WTC11 (cell line): Measurements from ENCODE around the gene CTNNA2. TPM values are rescaled to one million over a fixed set of nuclear protein-coding genes. Genes with fewer than 3 reads are reported as not detected.

Experiments
- ATAC-seq: fragments of 200-7000 bp; cut with Tn5 transposase; 2 replicates; pipeline ENCODE4 v1.10.0; 2021; ENCODE audit warnings: mild to moderate bottlenecking, moderate library complexity
- CTCF ChIA-PET: fragments of 300-600 bp; sonication (Branson Sonifier 250); formaldehyde crosslinking; loops from one replicate; lab custom pipeline; 2021; ENCODE audit warnings: antibody characterized with exemption; lab: Charles Lee
- POLR2A ChIA-PET: fragments of 350-600 bp; sonication (Branson Sonifier 250); formaldehyde crosslinking; loops from one replicate; lab custom pipeline; 2021; ENCODE audit warnings: antibody characterized with exemption; lab: Charles Lee
- DNase-seq: peaks from one replicate; pipeline ENCODE4 v3.0.0; 2021; ENCODE audit warnings: low spot score
- H3K27ac Mint-ChIP-seq: 2 replicates; pipeline ENCODE4 v1.8.0; 2021; ENCODE audit warnings: mixed read lengths
- H3K27me3 Mint-ChIP-seq: 2 replicates; pipeline ENCODE4 v1.8.0; 2021; ENCODE audit warnings: low read depth, mild to moderate bottlenecking, moderate library complexity, mixed read lengths
- H3K36me3 Mint-ChIP-seq: 2 replicates; pipeline ENCODE4 v1.8.0; 2021; ENCODE audit warnings: mixed read lengths
- H3K4me1 Mint-ChIP-seq: 2 replicates; pipeline ENCODE4 v1.8.0; 2022; ENCODE audit warnings: mixed read lengths
- H3K4me3 Mint-ChIP-seq: 2 replicates; pipeline ENCODE4 v1.8.0; 2021; ENCODE audit warnings: mild to moderate bottlenecking, moderate library complexity, mixed read lengths
- H3K9me3 Mint-ChIP-seq: 2 replicates; pipeline ENCODE4 v1.8.0; 2021; ENCODE audit warnings: mixed read lengths
- CBFB ChIP-seq: sonication (generic); formaldehyde crosslinking; IDR thresholded peaks from 2 replicates; pipeline ENCODE4 v1.8.1; 2022; ENCODE audit warnings: mild to moderate bottlenecking, low read depth, missing genetic modification reagents
- CREM ChIP-seq: sonication (generic); formaldehyde crosslinking; IDR thresholded peaks from 2 replicates; pipeline ENCODE4 v1.8.1; 2022; ENCODE audit warnings: mild to moderate bottlenecking, missing genetic modification reagents, moderate library complexity
- FOXK1 ChIP-seq: sonication (generic); formaldehyde crosslinking; IDR thresholded peaks from 2 replicates; pipeline ENCODE4 v1.8.0; 2022; ENCODE audit warnings: mild to moderate bottlenecking, moderate library complexity, missing genetic modification reagents
- MYBL2 ChIP-seq: sonication (generic); formaldehyde crosslinking; IDR thresholded peaks from 2 replicates; pipeline ENCODE4 v1.8.1; 2023; ENCODE audit warnings: mild to moderate bottlenecking, moderate library complexity, missing genetic modification reagents
- PRRX2 ChIP-seq: fragments of 250-450 bp; sonication (Bioruptor Pico); IDR thresholded peaks from 2 replicates; pipeline ENCODE4 v1.8.0; 2021; ENCODE audit warnings: mild to moderate bottlenecking
- RELA ChIP-seq: sonication (generic); formaldehyde crosslinking; IDR thresholded peaks from 2 replicates; pipeline ENCODE4 v1.8.1; 2022; ENCODE audit warnings: missing genetic modification reagents, mild to moderate bottlenecking, borderline replicate concordance
- SOX15 ChIP-seq: fragments of 250-450 bp; sonication (Bioruptor Pico); IDR thresholded peaks from 2 replicates; pipeline ENCODE4 v1.9.0; 2021; ENCODE audit warnings: mild to moderate bottlenecking
- TEAD1 ChIP-seq: sonication (generic); formaldehyde crosslinking; IDR thresholded peaks from 2 replicates; pipeline ENCODE4 v1.8.0; 2022; ENCODE audit warnings: mild to moderate bottlenecking, missing genetic modification reagents
- TEAD4 ChIP-seq: sonication (generic); formaldehyde crosslinking; IDR thresholded peaks from 2 replicates; pipeline ENCODE4 v1.8.0; 2022; ENCODE audit warnings: mild to moderate bottlenecking, missing genetic modification reagents
- TP53 ChIP-seq: sonication (generic); formaldehyde crosslinking; IDR thresholded peaks from 2 replicates; pipeline ENCODE4 v1.8.1; 2023; ENCODE audit warnings: mild to moderate bottlenecking, missing genetic modification reagents
- ZNF317 ChIP-seq: sonication (generic); formaldehyde crosslinking; IDR thresholded peaks from 2 replicates; pipeline ENCODE4 v1.8.1; 2023; ENCODE audit warnings: low read depth, mild to moderate bottlenecking, moderate library complexity, missing genetic modification reagents, borderline replicate concordance
- ZNF671 ChIP-seq: fragments of 250-450 bp; sonication (Bioruptor Pico); IDR thresholded peaks from 2 replicates; pipeline ENCODE4 v1.8.0; 2021; ENCODE audit warnings: mild to moderate bottlenecking
- total RNA-seq: library from RNA; stranded (reverse); gene quantifications from 3 replicates; pipeline ENCODE4 v1.2.3, GENCODE V29; 2021
- TF ChIP-seq, protein P1 (sequence below): sonication (generic); formaldehyde crosslinking; IDR thresholded peaks from 2 replicates; pipeline ENCODE4 v1.8.1; 2022; ENCODE audit warnings: low read depth, missing genetic modification reagents, borderline replicate concordance
- TF ChIP-seq, protein P2 (sequence below): sonication (generic); formaldehyde crosslinking; IDR thresholded peaks from 2 replicates; pipeline ENCODE4 v1.8.0; 2023; ENCODE audit warnings: missing genetic modification reagents
- TF ChIP-seq, protein P3 (sequence below): sonication (generic); formaldehyde crosslinking; IDR thresholded peaks from 2 replicates; pipeline ENCODE4 v1.8.0; 2022; ENCODE audit warnings: mild to moderate bottlenecking, missing genetic modification reagents
- TF ChIP-seq, protein P4 (sequence below): sonication (generic); formaldehyde crosslinking; IDR thresholded peaks from 2 replicates; pipeline ENCODE4 v1.8.0; 2022; ENCODE audit warnings: missing genetic modification reagents
- TF ChIP-seq, protein P5 (sequence below): sonication (generic); formaldehyde crosslinking; conservative IDR thresholded peaks from 2 replicates; pipeline ENCODE4 v1.8.1; 2022; ENCODE audit warnings: mild to moderate bottlenecking, missing genetic modification reagents
- TF ChIP-seq, protein P6 (sequence below): sonication (generic); formaldehyde crosslinking; IDR thresholded peaks from 2 replicates; pipeline ENCODE4 v1.8.1; 2023; ENCODE audit warnings: mild to moderate bottlenecking, missing genetic modification reagents, moderate library complexity
- TF ChIP-seq, protein P7 (sequence below): sonication (generic); formaldehyde crosslinking; IDR thresholded peaks from 2 replicates; pipeline ENCODE4 v1.8.1; 2023; ENCODE audit warnings: mild to moderate bottlenecking, missing genetic modification reagents, borderline replicate concordance
- TF ChIP-seq, protein P8 (sequence below): sonication (generic); formaldehyde crosslinking; conservative IDR thresholded peaks from 2 replicates; pipeline ENCODE4 v1.8.1; 2023; ENCODE audit warnings: mild to moderate bottlenecking, low read depth, missing genetic modification reagents, moderate library complexity

Gene CTNNA2
- total RNA-seq, 1 experiment from 2014 or later = 3.8 TPM

DNA sequence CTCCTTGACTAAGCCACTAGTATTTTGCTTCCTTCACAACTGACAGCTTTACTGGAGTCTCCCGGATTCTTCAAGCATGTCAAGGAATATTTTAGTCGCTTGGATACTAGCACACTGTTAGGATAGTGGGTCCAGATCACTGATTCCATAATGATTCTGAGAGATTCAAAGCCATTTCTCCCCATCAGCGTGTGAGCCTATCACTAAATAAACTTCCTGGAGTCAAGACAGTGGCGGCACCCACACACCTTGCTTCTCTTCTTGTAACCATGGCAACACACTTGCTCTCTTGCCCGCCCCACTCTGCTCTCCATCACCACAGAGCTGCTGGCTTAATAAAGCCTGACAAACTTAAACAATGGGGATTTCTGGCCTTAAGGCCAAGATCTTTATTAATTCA, 546.6 kb downstream of the CTNNA2 start (continued):
- TF ChIP-seq, protein P1, sequence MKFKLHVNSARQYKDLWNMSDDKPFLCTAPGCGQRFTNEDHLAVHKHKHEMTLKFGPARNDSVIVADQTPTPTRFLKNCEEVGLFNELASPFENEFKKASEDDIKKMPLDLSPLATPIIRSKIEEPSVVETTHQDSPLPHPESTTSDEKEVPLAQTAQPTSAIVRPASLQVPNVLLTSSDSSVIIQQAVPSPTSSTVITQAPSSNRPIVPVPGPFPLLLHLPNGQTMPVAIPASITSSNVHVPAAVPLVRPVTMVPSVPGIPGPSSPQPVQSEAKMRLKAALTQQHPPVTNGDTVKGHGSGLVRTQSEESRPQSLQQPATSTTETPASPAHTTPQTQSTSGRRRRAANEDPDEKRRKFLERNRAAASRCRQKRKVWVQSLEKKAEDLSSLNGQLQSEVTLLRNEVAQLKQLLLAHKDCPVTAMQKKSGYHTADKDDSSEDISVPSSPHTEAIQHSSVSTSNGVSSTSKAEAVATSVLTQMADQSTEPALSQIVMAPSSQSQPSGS (CRISPR knock-in tag) = no peak
- TF ChIP-seq, protein P2, sequence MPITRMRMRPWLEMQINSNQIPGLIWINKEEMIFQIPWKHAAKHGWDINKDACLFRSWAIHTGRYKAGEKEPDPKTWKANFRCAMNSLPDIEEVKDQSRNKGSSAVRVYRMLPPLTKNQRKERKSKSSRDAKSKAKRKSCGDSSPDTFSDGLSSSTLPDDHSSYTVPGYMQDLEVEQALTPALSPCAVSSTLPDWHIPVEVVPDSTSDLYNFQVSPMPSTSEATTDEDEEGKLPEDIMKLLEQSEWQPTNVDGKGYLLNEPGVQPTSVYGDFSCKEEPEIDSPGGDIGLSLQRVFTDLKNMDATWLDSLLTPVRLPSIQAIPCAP (CRISPR knock-in tag) = no peak
- TF ChIP-seq, protein P3, sequence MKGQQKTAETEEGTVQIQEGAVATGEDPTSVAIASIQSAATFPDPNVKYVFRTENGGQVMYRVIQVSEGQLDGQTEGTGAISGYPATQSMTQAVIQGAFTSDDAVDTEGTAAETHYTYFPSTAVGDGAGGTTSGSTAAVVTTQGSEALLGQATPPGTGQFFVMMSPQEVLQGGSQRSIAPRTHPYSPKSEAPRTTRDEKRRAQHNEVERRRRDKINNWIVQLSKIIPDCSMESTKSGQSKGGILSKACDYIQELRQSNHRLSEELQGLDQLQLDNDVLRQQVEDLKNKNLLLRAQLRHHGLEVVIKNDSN (CRISPR knock-in tag) = no peak
- TF ChIP-seq, protein P4, sequence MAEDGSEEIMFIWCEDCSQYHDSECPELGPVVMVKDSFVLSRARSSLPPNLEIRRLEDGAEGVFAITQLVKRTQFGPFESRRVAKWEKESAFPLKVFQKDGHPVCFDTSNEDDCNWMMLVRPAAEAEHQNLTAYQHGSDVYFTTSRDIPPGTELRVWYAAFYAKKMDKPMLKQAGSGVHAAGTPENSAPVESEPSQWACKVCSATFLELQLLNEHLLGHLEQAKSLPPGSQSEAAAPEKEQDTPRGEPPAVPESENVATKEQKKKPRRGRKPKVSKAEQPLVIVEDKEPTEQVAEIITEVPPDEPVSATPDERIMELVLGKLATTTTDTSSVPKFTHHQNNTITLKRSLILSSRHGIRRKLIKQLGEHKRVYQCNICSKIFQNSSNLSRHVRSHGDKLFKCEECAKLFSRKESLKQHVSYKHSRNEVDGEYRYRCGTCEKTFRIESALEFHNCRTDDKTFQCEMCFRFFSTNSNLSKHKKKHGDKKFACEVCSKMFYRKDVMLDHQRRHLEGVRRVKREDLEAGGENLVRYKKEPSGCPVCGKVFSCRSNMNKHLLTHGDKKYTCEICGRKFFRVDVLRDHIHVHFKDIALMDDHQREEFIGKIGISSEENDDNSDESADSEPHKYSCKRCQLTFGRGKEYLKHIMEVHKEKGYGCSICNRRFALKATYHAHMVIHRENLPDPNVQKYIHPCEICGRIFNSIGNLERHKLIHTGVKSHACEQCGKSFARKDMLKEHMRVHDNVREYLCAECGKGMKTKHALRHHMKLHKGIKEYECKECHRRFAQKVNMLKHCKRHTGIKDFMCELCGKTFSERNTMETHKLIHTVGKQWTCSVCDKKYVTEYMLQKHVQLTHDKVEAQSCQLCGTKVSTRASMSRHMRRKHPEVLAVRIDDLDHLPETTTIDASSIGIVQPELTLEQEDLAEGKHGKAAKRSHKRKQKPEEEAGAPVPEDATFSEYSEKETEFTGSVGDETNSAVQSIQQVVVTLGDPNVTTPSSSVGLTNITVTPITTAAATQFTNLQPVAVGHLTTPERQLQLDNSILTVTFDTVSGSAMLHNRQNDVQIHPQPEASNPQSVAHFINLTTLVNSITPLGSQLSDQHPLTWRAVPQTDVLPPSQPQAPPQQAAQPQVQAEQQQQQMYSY (CRISPR knock-in tag) = no peak
- TF ChIP-seq, protein P5, sequence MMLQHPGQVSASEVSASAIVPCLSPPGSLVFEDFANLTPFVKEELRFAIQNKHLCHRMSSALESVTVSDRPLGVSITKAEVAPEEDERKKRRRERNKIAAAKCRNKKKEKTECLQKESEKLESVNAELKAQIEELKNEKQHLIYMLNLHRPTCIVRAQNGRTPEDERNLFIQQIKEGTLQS (CRISPR knock-in tag) = no peak
- TF ChIP-seq CBFB = no peak
- TF ChIP-seq CREM = no peak
- TF ChIP-seq, protein P6, sequence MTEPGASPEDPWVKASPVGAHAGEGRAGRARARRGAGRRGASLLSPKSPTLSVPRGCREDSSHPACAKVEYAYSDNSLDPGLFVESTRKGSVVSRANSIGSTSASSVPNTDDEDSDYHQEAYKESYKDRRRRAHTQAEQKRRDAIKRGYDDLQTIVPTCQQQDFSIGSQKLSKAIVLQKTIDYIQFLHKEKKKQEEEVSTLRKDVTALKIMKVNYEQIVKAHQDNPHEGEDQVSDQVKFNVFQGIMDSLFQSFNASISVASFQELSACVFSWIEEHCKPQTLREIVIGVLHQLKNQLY (CRISPR knock-in tag) = no peak

DNA sequence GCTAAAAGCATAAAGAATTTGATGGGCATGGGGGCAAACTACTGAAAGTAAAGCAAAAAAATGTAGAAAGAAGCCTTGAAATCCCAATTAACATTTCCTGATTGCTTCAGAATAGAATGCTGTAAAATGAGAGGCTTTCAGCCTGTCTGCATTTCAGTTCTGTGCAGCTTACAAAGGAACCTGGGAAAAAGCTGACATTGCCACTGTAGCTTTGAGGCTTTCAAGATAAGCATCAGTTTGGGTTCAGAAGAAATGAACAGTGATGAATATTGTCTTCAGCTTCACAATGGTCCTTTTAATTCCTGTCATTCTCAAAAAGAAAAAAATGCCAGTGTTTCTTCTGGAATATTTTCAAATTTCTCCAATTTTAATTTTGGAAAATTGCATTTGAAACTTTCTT, 549.0 kb downstream of the CTNNA2 start:
- Mint-ChIP-seq H3K9me3 (no peaks in the 10 kb centered on the region), H3K27ac (no peak overlapping the region), H3K4me1 (peaks cover 47% of the 10 kb centered on the region), H3K27me3 (peaks cover 7% of the 10 kb centered on the region), H3K4me3 (no peak overlapping the region), H3K36me3 (no peaks in the 10 kb centered on the region)
- ChIA-PET CTCF (no interaction called here), POLR2A (no interaction called here)
- TF ChIP-seq ZNF671 = no peak
- no peak for TF ChIP-seq TEAD1
- no peak for TF ChIP-seq SOX15
- TF ChIP-seq TP53 = no peak
- TF ChIP-seq, protein P7, sequence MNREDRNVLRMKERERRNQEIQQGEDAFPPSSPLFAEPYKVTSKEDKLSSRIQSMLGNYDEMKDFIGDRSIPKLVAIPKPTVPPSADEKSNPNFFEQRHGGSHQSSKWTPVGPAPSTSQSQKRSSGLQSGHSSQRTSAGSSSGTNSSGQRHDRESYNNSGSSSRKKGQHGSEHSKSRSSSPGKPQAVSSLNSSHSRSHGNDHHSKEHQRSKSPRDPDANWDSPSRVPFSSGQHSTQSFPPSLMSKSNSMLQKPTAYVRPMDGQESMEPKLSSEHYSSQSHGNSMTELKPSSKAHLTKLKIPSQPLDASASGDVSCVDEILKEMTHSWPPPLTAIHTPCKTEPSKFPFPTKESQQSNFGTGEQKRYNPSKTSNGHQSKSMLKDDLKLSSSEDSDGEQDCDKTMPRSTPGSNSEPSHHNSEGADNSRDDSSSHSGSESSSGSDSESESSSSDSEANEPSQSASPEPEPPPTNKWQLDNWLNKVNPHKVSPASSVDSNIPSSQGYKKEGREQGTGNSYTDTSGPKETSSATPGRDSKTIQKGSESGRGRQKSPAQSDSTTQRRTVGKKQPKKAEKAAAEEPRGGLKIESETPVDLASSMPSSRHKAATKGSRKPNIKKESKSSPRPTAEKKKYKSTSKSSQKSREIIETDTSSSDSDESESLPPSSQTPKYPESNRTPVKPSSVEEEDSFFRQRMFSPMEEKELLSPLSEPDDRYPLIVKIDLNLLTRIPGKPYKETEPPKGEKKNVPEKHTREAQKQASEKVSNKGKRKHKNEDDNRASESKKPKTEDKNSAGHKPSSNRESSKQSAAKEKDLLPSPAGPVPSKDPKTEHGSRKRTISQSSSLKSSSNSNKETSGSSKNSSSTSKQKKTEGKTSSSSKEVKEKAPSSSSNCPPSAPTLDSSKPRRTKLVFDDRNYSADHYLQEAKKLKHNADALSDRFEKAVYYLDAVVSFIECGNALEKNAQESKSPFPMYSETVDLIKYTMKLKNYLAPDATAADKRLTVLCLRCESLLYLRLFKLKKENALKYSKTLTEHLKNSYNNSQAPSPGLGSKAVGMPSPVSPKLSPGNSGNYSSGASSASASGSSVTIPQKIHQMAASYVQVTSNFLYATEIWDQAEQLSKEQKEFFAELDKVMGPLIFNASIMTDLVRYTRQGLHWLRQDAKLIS (CRISPR knock-in tag) = no peak
- no peak for TF ChIP-seq ZNF317 (CRISPR knock-in tag)
- no peak for TF ChIP-seq RELA (CRISPR knock-in tag)
- TF ChIP-seq TEAD4 (CRISPR knock-in tag) = no peak
- TF ChIP-seq PRRX2 (CRISPR knock-in tag) = no peak
- TF ChIP-seq, protein P8, sequence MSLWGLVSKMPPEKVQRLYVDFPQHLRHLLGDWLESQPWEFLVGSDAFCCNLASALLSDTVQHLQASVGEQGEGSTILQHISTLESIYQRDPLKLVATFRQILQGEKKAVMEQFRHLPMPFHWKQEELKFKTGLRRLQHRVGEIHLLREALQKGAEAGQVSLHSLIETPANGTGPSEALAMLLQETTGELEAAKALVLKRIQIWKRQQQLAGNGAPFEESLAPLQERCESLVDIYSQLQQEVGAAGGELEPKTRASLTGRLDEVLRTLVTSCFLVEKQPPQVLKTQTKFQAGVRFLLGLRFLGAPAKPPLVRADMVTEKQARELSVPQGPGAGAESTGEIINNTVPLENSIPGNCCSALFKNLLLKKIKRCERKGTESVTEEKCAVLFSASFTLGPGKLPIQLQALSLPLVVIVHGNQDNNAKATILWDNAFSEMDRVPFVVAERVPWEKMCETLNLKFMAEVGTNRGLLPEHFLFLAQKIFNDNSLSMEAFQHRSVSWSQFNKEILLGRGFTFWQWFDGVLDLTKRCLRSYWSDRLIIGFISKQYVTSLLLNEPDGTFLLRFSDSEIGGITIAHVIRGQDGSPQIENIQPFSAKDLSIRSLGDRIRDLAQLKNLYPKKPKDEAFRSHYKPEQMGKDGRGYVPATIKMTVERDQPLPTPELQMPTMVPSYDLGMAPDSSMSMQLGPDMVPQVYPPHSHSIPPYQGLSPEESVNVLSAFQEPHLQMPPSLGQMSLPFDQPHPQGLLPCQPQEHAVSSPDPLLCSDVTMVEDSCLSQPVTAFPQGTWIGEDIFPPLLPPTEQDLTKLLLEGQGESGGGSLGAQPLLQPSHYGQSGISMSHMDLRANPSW = no peak
- TF ChIP-seq MYBL2 (CRISPR knock-in tag) = no peak
- TF ChIP-seq FOXK1 (CRISPR knock-in tag) = no peak
- no peak for ATAC-seq
- DNase-seq = no peak
